ENCODE data around the gene EXOSC10.
"Not testable (repeated sequence)": the region's sequence is repeated elsewhere in the genome, so short reads cannot be mapped to it uniquely, and the experiment has no call there.

The EXOSC10 gene

GRCh38 chr1:11042995-11043874, 56.4 kb downstream of the EXOSC10 start:
- no peak for DNase-seq

DNA sequence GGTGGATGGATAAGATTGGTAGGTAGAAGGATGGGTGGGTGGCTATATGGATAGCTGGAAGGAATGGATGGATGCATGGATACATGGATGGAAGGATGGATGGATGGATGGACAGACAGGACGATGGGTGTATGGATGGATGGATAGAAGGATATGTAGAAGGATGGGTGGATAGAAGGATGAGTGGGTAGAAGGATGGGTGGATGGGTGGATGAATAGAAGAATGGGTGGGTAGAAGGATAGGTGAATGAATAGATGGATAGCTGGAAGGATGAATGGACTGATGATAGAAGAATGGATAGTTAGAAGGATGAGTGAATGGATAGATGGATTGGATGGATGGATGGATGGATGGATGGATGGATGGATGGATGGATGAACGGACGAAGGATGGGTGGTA, 57.6 kb downstream of the EXOSC10 start:
- no peak for DNase-seq

GRCh38 chr1:11041048-11041447, 58.6 kb downstream of the EXOSC10 start:
- no peak for DNase-seq

DNA sequence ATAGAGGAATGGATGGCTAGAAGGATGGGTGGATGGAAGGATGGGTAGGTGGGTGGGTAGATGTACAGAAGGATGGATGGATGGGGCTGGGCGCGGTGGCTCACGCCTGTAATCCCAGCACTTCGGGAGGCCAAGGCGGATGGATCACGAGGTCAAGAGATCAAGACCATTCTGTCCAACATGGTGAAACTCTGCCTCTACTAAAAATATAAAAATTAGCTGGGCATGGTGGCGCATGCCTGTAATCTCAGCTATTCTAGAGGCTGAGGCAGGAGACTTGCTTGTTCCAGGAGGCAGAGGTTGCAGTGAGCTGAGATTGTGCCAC, 59.6 kb downstream of the EXOSC10 start:
- DNase-seq = not testable (repeated sequence)

DNA sequence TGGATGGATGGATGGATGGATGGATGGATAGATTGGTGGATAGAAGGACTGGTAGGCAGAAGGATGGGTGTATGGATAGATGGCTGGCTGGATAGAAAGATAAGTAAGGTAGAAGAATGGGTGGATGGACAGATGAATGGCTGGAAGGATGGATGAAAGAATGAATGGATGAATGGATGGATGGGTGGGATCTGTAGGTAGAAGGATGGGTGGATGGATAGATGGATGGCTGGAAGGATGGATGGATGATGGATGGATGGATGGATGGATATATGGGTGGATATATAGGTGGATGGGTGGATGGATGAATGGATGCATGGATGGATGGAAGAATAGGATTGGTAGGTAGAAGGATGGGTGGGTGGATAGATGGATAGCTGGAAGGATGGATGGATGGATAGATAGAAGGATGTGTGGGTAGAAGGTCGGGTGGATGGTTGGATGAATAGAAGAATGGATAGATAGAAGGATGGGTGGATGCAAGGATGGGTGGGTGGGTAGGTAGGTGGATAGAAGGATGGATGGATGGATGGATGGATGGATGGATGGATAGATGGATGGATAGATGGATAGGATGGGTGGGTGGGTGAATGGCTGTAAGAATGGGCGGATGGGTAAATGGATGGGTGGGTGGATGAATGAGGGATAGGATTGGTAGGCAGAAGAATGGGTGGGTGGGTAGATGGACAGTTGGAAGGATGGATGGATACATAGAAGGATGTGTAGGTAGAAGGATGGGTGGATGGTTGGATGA, 60.1 kb downstream of the EXOSC10 start:
- no peak for DNase-seq

- DNase-seq = no peak
Measured at GRCh38 chr1:11037740-11038182, 61.9 kb downstream of the EXOSC10 start.

DNA sequence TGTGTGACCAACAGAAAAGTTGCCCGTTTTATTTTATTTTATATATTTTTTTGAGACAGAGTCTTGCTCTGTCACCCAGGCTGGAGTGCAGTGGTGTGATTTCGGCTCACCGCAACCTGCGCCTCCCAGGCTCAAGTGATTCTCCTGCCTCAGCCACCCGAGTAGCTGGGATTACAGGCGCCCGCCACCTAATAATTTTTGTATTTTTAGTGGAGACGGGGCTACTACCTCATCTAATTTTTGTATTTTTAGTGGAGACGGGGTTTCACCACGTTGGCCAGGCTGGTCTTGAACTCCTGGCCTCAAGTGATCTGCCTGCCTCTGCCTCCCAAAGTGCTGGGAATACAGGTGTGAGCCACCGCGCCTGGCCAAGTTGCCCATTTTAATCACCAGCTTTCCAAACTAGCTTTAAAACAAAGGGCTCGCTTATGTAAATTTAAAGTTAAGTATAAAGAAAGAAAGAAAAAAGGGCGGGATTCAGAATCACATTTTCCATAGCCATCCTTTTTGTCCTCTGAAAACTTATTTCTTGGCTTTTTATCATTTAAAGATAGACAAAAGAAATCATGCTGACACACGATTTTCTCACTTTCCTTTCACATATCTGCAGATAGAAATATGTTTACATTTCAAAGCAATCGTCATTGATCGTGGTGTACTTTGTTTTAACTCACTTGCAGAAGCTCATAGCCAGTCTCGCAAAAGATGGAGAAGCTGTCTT, 62.5 kb downstream of the EXOSC10 start:
- not testable (repeated sequence) for DNase-seq

- DNase-seq = no peak
Measured at GRCh38 chr1:11031624-11032262, 67.9 kb downstream of the EXOSC10 start.

- no peak for DNase-seq
Measured at GRCh38 chr1:11030865-11031264, 68.8 kb downstream of the EXOSC10 start.

DNA sequence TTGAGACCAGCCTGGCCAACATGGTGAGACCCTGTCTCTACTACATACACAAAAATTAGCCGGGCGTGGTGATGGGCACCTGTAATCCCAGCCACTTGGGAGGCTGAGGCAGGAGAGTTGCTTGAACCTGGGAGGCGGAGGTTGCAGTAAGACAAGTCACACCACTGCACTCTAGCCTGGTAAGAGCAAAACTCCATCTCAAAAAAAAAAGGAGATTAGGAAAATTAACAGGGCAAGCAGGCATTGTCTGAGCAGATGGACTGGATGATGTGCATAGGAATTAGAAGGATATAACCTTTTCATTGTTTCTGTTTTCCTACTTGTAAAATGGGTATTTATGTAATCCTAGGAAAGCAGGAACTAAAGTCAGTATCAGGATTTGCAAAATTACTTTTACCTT, 71.7 kb downstream of the EXOSC10 start:
- no peak for DNase-seq

- no peak for DNase-seq
Measured at GRCh38 chr1:11027316-11027715, 72.4 kb downstream of the EXOSC10 start.

GRCh38 chr1:11026903-11027302, 72.8 kb downstream of the EXOSC10 start:
- no peak for DNase-seq

GRCh38 chr1:11026052-11026451, 73.6 kb downstream of the EXOSC10 start:
- DNase-seq = no peak

- DNase-seq = no peak
Measured at GRCh38 chr1:11025618-11026017, 74.1 kb downstream of the EXOSC10 start.

GRCh38 chr1:11024874-11025203, 74.8 kb downstream of the EXOSC10 start:
- DNase-seq = no peak

GRCh38 chr1:11024154-11024873, 75.4 kb downstream of the EXOSC10 start:
- no peak for DNase-seq

DNA sequence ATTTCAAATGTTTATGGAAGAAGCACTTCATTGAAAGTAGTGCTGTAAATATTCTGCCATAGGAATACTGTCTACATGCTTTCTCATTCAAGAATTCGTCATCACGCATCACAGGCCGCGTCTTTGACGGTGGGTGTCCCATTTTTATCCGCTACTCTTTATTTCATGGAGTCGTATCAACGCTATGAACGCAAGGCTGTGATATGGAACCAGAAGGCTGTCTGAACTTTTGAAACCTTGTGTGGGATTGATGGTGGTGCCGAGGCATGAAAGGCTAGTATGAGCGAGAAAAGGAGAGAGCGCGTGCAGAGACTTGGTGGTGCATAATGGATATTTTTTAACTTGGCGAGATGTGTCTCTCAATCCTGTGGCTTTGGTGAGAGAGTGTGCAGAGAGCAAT, 76.5 kb downstream of the EXOSC10 start:
- DNase-seq = no peak

- no peak for DNase-seq
Measured at GRCh38 chr1:11019971-11020370, 79.7 kb downstream of the EXOSC10 start.

DNA sequence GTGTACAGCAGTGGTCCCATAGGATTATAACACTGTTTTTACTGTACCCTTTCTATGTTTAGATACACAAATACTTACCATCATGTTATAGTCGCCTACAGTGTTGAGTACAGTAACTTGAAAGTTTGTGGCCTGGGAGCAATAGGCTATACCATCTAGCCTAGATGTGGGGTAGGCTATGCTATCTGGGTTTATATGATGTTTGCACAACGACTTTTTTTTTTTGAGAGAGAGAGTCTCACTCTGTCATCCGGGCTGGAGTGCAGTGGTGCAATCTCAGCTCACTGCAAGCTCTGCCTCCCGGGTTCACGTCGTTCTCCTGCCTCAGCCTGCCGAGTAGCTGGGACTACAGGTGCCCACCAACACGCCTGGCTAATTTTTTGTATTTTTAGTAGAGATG, 80.3 kb downstream of the EXOSC10 start:
- not testable (repeated sequence) for DNase-seq

Data from 8988T (cell line).